OCI-LY7 (cell line): ENCODE results near the gene GBA2. TPM values are rescaled to one million over a fixed set of nuclear protein-coding genes. Genes with fewer than 3 reads are reported as not detected.

Source experiments
- BruUV-seq: library from RNA; stranded (reverse); fragments of 400-500 nt; replicated peaks from 2 replicates; lab custom pipeline; 2021; lab: Mats Ljungman, UMichigan
- CTCF ChIA-PET: fragments of 300-600 bp; sonication (Branson Sonifier 250); formaldehyde crosslinking; loops from one replicate; lab custom pipeline; 2022; ENCODE audit warnings: antibody characterized with exemption; ENCODE audit not compliant: unreplicated experiment; lab: Charles Lee
- POLR2A ChIA-PET: fragments of 300-600 bp; sonication (Branson Sonifier 250); formaldehyde crosslinking; loops from one replicate; lab custom pipeline; 2022; ENCODE audit warnings: antibody characterized with exemption; lab: Charles Lee
- DNase-seq: peaks from one replicate; pipeline ENCODE4 v3.0.0-alpha.2; 2015; ENCODE audit warnings: low spot score
- H2AFZ ChIP-seq: fragments of 200-600 bp; sonication (generic), shearing (Covaris generic); 2 replicates; pipeline ENCODE4 v1.6.1; 2014; ENCODE audit warnings: mild to moderate bottlenecking, antibody characterized with exemption, low read length, moderate library complexity
- H3K27ac ChIP-seq: fragments of 200-600 bp; sonication (generic); 2 replicates; pipeline ENCODE4 v1.5.1; 2014; ENCODE audit warnings: mixed run types, low read depth, mild to moderate bottlenecking, moderate library complexity, low read length, inconsistent platforms; ENCODE audit not compliant: poor library complexity, severe bottlenecking
- H3K36me3 ChIP-seq: fragments of 200-600 bp; sonication (generic); 2 replicates; pipeline ENCODE4 v1.6.1; 2014; ENCODE audit warnings: mild to moderate bottlenecking, antibody characterized with exemption, low read length, moderate library complexity, mixed read lengths; ENCODE audit not compliant: insufficient read depth
- H3K4me1 ChIP-seq: fragments of 200-600 bp; sonication (generic); 2 replicates; pipeline ENCODE4 v1.5.1; 2014; ENCODE audit warnings: mild to moderate bottlenecking, low read length; ENCODE audit not compliant: insufficient read depth, poor library complexity, severe bottlenecking
- H3K4me2 ChIP-seq: fragments of 200-600 bp; sonication (generic); 2 replicates; pipeline ENCODE4 v1.6.1; 2014; ENCODE audit warnings: mild to moderate bottlenecking, low read length
- H3K4me3 ChIP-seq: fragments of 200-600 bp; sonication (generic); 2 replicates; pipeline ENCODE4 v1.5.1; 2014; ENCODE audit warnings: mild to moderate bottlenecking, low read depth, low read length; ENCODE audit not compliant: poor library complexity, severe bottlenecking
- H3K79me2 ChIP-seq: fragments of 200-600 bp; sonication (generic); 2 replicates; pipeline ENCODE4 v1.6.1; 2016; ENCODE audit warnings: low read depth, mild to moderate bottlenecking, low read length, moderate library complexity, mixed read lengths; ENCODE audit not compliant: insufficient read depth
- H3K9me2 ChIP-seq: fragments of 200-600 bp; sonication (generic); 2 replicates; pipeline ENCODE4 v1.6.1; 2016; ENCODE audit warnings: mild to moderate bottlenecking, low read length, mixed read lengths; ENCODE audit not compliant: insufficient read depth
- H3K9me3 ChIP-seq: fragments of 200-600 bp; sonication (generic); 2 replicates; pipeline ENCODE4 v1.6.1; 2014; ENCODE audit warnings: mild to moderate bottlenecking, mixed run types, low read length, mixed read lengths
- H4K20me1 ChIP-seq: fragments of 200-600 bp; sonication (generic); 2 replicates; pipeline ENCODE4 v1.6.1; 2014; ENCODE audit warnings: mild to moderate bottlenecking, antibody characterized with exemption, low read length, moderate library complexity, mixed read lengths; ENCODE audit not compliant: insufficient read depth
- EZH2phosphoT487 ChIP-seq: fragments of 200-600 bp; sonication (generic); IDR thresholded peaks from 2 replicates; pipeline ENCODE4 v1.6.1; 2018; ENCODE audit warnings: low read depth, borderline replicate concordance, mild to moderate bottlenecking, mixed run types, antibody characterized with exemption, low read length, moderate library complexity, mixed read lengths
- intact Hi-C: fragments of 100-400 bp; cut with micrococcal nuclease; formaldehyde crosslinking; loops from one replicate; pipeline ENCODE4 v1.10.0; 2022; ENCODE audit not compliant: unreplicated experiment
- total RNA-seq, 2 experiments: library from RNA; depleted of rRNA in 1 of 2; stranded (reverse); fragments of >200 nt in 1 of 2; shearing (Covaris generic) in 1 of 2; gene quantifications; 2 replicates each; pipeline ENCODE4 v1.2.3, GENCODE V29; 2014 to 2022
- TF ChIP-seq, protein P1 (sequence below): fragments of 200-600 bp; sonication (generic); conservative IDR thresholded peaks from 2 replicates; pipeline ENCODE4 v1.5.1; 2014; ENCODE audit warnings: mild to moderate bottlenecking, antibody characterized with exemption, low read length, moderate library complexity, mixed read lengths

GBA2 gene
- total RNA-seq, 2 experiments from 2014 or later = 66.0 to 68.2 TPM

DNA sequence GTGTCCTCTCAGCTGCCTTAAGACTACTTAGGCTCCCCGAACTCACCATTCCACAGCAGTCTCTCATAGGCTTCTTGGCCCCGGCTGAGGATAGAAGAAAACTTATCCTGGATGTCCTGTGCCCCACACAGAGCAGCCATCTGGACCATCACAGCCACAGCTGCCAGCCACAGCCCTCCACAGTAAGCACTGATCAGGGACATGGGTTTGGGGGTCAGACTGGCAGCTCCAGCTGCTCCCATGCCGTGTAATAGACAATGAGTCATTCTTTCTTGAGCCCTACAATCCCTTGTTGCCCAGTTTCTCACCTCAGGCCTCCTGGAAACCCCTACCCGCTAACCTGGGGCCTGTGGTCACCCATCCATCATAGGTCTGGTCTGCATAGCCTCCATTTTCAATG lies 10.8 kb downstream of the GBA2 start:
- BruUV-seq = TSS peak; percentile 34
- H3K9me3 ChIP-seq = no peaks in the 10 kb centered on the region
- H3K79me2 ChIP-seq = no peaks in the 10 kb centered on the region; the same call in 1 of the 2 replicates
- H3K4me2 ChIP-seq = no peak overlapping the region
- ChIA-PET POLR2A (interaction anchor here (2.3 kb wide), 1 partner anchor 9 kb away, joined by 7 read pairs; no protein-coding TSS in a partner anchor), CTCF (no interaction called here)
- H2AFZ ChIP-seq = no peak overlapping the region
- no peak for DNase-seq
- peaks cover 81% of the 10 kb centered on the region; the same call in 1 of the 2 replicates for H3K36me3 ChIP-seq
- H4K20me1 ChIP-seq = no peaks in the 10 kb centered on the region
- intact Hi-C loops = loop anchor here (5.0 to 10.0 kb wide), 3 partner anchors 89 to 663 kb away; partner anchors contain the start of genes FAM221B, FANCG, TMEM8B and VCP
- H3K9me2 ChIP-seq = no peaks in the 10 kb centered on the region
- H3K27ac ChIP-seq = no peak overlapping the region
- no peak overlapping the region for H3K4me3 ChIP-seq
- TF ChIP-seq, protein P1, sequence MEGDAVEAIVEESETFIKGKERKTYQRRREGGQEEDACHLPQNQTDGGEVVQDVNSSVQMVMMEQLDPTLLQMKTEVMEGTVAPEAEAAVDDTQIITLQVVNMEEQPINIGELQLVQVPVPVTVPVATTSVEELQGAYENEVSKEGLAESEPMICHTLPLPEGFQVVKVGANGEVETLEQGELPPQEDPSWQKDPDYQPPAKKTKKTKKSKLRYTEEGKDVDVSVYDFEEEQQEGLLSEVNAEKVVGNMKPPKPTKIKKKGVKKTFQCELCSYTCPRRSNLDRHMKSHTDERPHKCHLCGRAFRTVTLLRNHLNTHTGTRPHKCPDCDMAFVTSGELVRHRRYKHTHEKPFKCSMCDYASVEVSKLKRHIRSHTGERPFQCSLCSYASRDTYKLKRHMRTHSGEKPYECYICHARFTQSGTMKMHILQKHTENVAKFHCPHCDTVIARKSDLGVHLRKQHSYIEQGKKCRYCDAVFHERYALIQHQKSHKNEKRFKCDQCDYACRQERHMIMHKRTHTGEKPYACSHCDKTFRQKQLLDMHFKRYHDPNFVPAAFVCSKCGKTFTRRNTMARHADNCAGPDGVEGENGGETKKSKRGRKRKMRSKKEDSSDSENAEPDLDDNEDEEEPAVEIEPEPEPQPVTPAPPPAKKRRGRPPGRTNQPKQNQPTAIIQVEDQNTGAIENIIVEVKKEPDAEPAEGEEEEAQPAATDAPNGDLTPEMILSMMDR = no peak
- TF ChIP-seq EZH2phosphoT487 = no peak
- peaks cover 17% of the 10 kb centered on the region for H3K4me1 ChIP-seq

DNA sequence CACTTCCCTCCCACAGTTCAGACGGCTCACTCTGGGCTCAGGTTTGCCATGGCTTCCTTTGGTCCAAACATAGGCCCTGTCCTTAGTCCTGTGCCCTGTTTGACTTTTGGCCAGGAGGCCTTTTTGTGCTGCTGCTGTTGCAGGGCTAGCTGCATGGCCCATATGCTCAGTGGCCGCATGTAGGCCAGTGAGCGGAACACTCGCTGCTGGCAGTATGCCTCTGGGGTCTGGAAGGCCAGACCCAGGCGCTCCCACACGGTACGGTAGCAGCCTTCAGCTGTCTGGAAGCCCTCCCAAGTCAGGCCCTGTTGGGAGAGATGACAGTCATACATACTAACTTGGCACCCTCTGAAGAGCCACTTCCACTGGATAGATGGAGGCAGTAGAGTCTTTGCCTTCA lies 11.9 kb downstream of the GBA2 start:
- CTCF ChIA-PET = no interaction called here

More for the DNA sequence above, 11.9 kb downstream of the GBA2 start:
- POLR2A ChIA-PET = interaction anchor here (2.3 kb wide), 1 partner anchor 10 kb away, joined by 7 read pairs; no protein-coding TSS in a partner anchor
- peaks cover 70% of the 10 kb centered on the region; the same call in 1 of the 2 replicates for H3K36me3 ChIP-seq
- no peaks in the 10 kb centered on the region for H3K9me3 ChIP-seq
- H3K4me1 ChIP-seq = peaks cover 17% of the 10 kb centered on the region
- H3K4me2 ChIP-seq = no peak overlapping the region
- H3K4me3 ChIP-seq = no peak overlapping the region
- DNase-seq = no peak
- no peaks in the 10 kb centered on the region for H4K20me1 ChIP-seq
- intact Hi-C loops = loop anchor here (5.0 to 10.0 kb wide), 3 partner anchors 90 to 662 kb away; partner anchors contain the start of genes FAM221B, FANCG, TMEM8B and VCP
- no peaks in the 10 kb centered on the region for H3K9me2 ChIP-seq
- no peaks in the 10 kb centered on the region; the same call in 1 of the 2 replicates for H3K79me2 ChIP-seq
- TF ChIP-seq, protein P1 = no peak
- TF ChIP-seq EZH2phosphoT487 = no peak
- no peak overlapping the region for H3K27ac ChIP-seq
- BruUV-seq = no TSS peak
- no peak overlapping the region for H2AFZ ChIP-seq
